ENCODE data around the gene VASH2.

- TF ChIP-seq ZFP30 (CRISPR knock-in tag; IDR thresholded peaks at IDR 0.05) (no peak), RARB (CRISPR knock-in tag; IDR thresholded peaks at IDR 0.05) (no peak), TCF4 (CRISPR knock-in tag; IDR thresholded peaks at IDR 0.05; ENCODE audit: borderline replicate concordance) (no peak), PPARA (CRISPR knock-in tag; IDR thresholded peaks at IDR 0.05; ENCODE audit: borderline replicate concordance) (no peak), GLIS3 (CRISPR knock-in tag; IDR thresholded peaks at IDR 0.05) (no peak), CSRNP3 (CRISPR knock-in tag; IDR thresholded peaks at IDR 0.05) (no peak)
These were observed 46.7 kb upstream of the VASH2 start for GRCh38 chr1:212903664-212904063.

Measured in SK-N-SH treated with all-trans-retinoic acid at 6 μM for 48 hours (cell line).